ENCODE results near the gene PRRC2B. TPM values are rescaled to one million over a fixed set of nuclear protein-coding genes. Genes with fewer than 3 reads are reported as not detected.

PRRC2B gene
- total and polyA plus RNA-seq, 4 donors = 10.3 to 44.3 (median 27.0) TPM

GRCh38 chr9:131434673-131435072 is 40.8 kb downstream of the PRRC2B start:
- DNase-seq (ENCODE audit: low spot score) = no peak
- Histone ChIP-seq H3K27ac (ENCODE audit: low read depth in 1 of 2, low read length in 2 of 2) (no peak overlapping the region), H3K4me1 (ENCODE audit: control insufficient read depth in 4 of 4, insufficient read depth in 4 of 4, low read length in 3 of 4) (no peaks in the 10 kb centered on the region), H3K9me3 (ENCODE audit: control insufficient read depth in 4 of 4, low read length in 3 of 4) (no peaks in the 10 kb centered on the region), H3K4me3 (ENCODE audit: low read depth in 1 of 3, low read length in 3 of 3) (no peak overlapping the region), H3K9ac (ENCODE audit: low read depth in 1 of 2, low read length in 2 of 2) (no peak overlapping the region), H3K27me3 (ENCODE audit: control insufficient read depth in 4 of 4, insufficient read depth in 4 of 4, low read length in 3 of 4) (no peaks in the 10 kb centered on the region), H3K36me3 (ENCODE audit: control insufficient read depth in 4 of 4, insufficient read depth in 3 of 4, low read depth in 1 of 4, low read length in 3 of 4) (peaks cover 12 to 69% (median 58%) of the 10 kb centered on the region in 4 donors)
- TF ChIP-seq NR2F2 (IDR thresholded peaks at IDR 0.05) (no peak), GABPA (IDR thresholded peaks at IDR 0.05 in 1 of 2, conservative IDR thresholded peaks at IDR 0.05 in 1 of 2) (no peak), ATF3 (IDR thresholded peaks at IDR 0.05) (no peak), HNF4A (conservative IDR thresholded peaks at IDR 0.05) (no peak), CTCF (IDR thresholded peaks at IDR 0.05; ENCODE audit: low read depth, low read length, missing input control) (no peak), SP1 (IDR thresholded peaks at IDR 0.05) (no peak), EGR1 (IDR thresholded peaks at IDR 0.05; ENCODE audit: low read depth in 2 of 2) (no peak), RXRA (IDR thresholded peaks at IDR 0.05) (no peak), HNF4G (IDR thresholded peaks at IDR 0.05) (no peak), RAD21 (IDR thresholded peaks at IDR 0.05) (no peak)
- TF ChIP-seq, protein P1, sequence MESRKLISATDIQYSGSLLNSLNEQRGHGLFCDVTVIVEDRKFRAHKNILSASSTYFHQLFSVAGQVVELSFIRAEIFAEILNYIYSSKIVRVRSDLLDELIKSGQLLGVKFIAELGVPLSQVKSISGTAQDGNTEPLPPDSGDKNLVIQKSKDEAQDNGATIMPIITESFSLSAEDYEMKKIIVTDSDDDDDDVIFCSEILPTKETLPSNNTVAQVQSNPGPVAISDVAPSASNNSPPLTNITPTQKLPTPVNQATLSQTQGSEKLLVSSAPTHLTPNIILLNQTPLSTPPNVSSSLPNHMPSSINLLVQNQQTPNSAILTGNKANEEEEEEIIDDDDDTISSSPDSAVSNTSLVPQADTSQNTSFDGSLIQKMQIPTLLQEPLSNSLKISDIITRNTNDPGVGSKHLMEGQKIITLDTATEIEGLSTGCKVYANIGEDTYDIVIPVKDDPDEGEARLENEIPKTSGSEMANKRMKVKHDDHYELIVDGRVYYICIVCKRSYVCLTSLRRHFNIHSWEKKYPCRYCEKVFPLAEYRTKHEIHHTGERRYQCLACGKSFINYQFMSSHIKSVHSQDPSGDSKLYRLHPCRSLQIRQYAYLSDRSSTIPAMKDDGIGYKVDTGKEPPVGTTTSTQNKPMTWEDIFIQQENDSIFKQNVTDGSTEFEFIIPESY (IDR thresholded peaks at IDR 0.05) = no peak
- TF ChIP-seq, protein P2, sequence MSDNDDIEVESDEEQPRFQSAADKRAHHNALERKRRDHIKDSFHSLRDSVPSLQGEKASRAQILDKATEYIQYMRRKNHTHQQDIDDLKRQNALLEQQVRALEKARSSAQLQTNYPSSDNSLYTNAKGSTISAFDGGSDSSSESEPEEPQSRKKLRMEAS (IDR thresholded peaks at IDR 0.05) = no peak
- WGBS = 87% methylated on average over 7 of the region's 7 CpGs

DNA sequence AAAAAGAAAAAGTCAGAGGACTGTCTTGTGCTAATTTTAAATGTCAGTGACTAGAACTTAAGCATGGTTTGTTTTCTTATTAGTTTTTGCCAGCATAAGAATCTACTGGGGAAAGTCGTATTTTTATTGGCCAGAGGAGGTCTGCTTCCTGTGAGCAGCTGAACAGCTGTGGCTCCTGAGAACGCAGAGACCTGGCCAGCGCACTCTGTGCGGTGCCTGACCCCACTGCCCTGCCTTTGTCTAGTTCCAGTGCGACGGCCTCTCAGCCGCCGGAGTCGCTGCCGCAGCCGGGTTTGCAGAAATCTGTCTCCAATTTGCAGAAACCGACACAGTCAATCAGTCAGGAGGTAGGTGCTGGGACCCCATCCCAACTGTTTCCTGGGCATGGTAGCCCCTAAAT is 42.5 kb downstream of the PRRC2B start:
- TF ChIP-seq HNF4A (conservative IDR thresholded peaks at IDR 0.05) (no peak), GABPA (IDR thresholded peaks at IDR 0.05 in 1 of 2, conservative IDR thresholded peaks at IDR 0.05 in 1 of 2) (no peak), RAD21 (IDR thresholded peaks at IDR 0.05) (no peak)
- Histone ChIP-seq H3K4me3 (ENCODE audit: low read depth in 1 of 3, low read length in 3 of 3) (no peak overlapping the region), H3K4me1 (ENCODE audit: control insufficient read depth in 4 of 4, insufficient read depth in 4 of 4, low read length in 3 of 4) (peaks cover 0 to 4% (median 0%) of the 10 kb centered on the region in 4 donors), H3K36me3 (ENCODE audit: control insufficient read depth in 4 of 4, insufficient read depth in 3 of 4, low read depth in 1 of 4, low read length in 3 of 4) (peaks cover 12 to 74% (median 58%) of the 10 kb centered on the region in 4 donors), H3K9ac (ENCODE audit: low read depth in 1 of 2, low read length in 2 of 2) (no peak overlapping the region), H3K9me3 (ENCODE audit: control insufficient read depth in 4 of 4, low read length in 3 of 4) (no peaks in the 10 kb centered on the region), H3K27me3 (ENCODE audit: control insufficient read depth in 4 of 4, insufficient read depth in 4 of 4, low read length in 3 of 4) (no peaks in the 10 kb centered on the region), H3K27ac (ENCODE audit: low read depth in 1 of 2, low read length in 2 of 2) (no peak overlapping the region)
- DNase-seq (ENCODE audit: low spot score) = no peak
- 78% methylated on average over 12 of the region's 12 CpGs for WGBS

GRCh38 chr9:131436865-131437271 is 43.0 kb downstream of the PRRC2B start:
- no peak overlapping the region for H3K9ac ChIP-seq (ENCODE audit: low read depth in 1 of 2, low read length in 2 of 2)
- H3K4me1 ChIP-seq (ENCODE audit: control insufficient read depth in 4 of 4, insufficient read depth in 4 of 4, low read length in 3 of 4) = peaks cover 0 to 4% (median 0%) of the 10 kb centered on the region in 4 donors
- 93% methylated on average over 8 of the region's 8 CpGs for WGBS
- H3K9me3 ChIP-seq (ENCODE audit: control insufficient read depth in 4 of 4, low read length in 3 of 4) = no peaks in the 10 kb centered on the region
- H3K4me3 ChIP-seq (ENCODE audit: low read depth in 1 of 3, low read length in 3 of 3) = no peak overlapping the region
- peaks cover 14 to 73% (median 60%) of the 10 kb centered on the region in 4 donors for H3K36me3 ChIP-seq (ENCODE audit: control insufficient read depth in 4 of 4, insufficient read depth in 3 of 4, low read depth in 1 of 4, low read length in 3 of 4)
- no peak for DNase-seq (ENCODE audit: low spot score)
- H3K27me3 ChIP-seq (ENCODE audit: control insufficient read depth in 4 of 4, insufficient read depth in 4 of 4, low read length in 3 of 4) = no peaks in the 10 kb centered on the region
- H3K27ac ChIP-seq (ENCODE audit: low read depth in 1 of 2, low read length in 2 of 2) = no peak overlapping the region
- TF ChIP-seq REST (IDR thresholded peaks at IDR 0.05) (no peak), ATF3 (IDR thresholded peaks at IDR 0.05) (no peak), NR2F2 (IDR thresholded peaks at IDR 0.05) (no peak), CTCF (IDR thresholded peaks at IDR 0.05; ENCODE audit: low read depth, low read length, missing input control) (no peak), HNF4A (conservative IDR thresholded peaks at IDR 0.05) (no peak), EGR1 (IDR thresholded peaks at IDR 0.05; ENCODE audit: low read depth in 2 of 2) (no peak), GABPA (IDR thresholded peaks at IDR 0.05 in 1 of 2, conservative IDR thresholded peaks at IDR 0.05 in 1 of 2) (no peak), SP1 (IDR thresholded peaks at IDR 0.05) (no peak), JUND (IDR thresholded peaks at IDR 0.05) (no peak), FOXA1 (IDR thresholded peaks at IDR 0.05) (no peak)
- TF ChIP-seq, protein P2 (IDR thresholded peaks at IDR 0.05) = no peak

Data from liver (tissue), 9 donors.